T-helper 1 cell (primary cell): ENCODE data around the gene C1orf21.

Experiments used
- DNase-seq, 5 donors: peaks; one replicate each; pipeline ENCODE4 v3.0.0-alpha.2; 2012 to 2020

The C1orf21 gene

DNA sequence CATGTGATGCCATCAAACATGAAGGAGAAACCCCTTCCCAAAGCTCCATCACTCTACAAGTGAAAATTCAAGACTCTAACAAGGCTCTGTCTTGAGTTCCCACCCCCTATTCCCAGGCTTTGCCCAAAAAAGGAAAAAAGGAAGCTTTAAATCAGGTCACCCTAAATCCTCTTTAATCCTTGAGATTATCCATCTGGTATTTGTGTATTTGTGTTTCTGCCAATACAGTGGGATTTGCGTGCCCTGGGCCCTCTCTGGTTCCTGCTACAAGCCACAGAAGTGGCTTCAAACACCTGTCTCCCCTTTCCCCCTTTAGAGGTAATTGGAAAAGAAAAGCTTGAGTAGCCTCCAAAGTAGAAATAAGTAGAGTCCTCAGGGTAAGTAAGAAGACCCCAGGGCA is 247.5 kb downstream of the C1orf21 start:
- no peak for DNase-seq

- no peak for DNase-seq
Measured at GRCh38 chr1:184635347-184635979, 248.6 kb downstream of the C1orf21 start.

DNA sequence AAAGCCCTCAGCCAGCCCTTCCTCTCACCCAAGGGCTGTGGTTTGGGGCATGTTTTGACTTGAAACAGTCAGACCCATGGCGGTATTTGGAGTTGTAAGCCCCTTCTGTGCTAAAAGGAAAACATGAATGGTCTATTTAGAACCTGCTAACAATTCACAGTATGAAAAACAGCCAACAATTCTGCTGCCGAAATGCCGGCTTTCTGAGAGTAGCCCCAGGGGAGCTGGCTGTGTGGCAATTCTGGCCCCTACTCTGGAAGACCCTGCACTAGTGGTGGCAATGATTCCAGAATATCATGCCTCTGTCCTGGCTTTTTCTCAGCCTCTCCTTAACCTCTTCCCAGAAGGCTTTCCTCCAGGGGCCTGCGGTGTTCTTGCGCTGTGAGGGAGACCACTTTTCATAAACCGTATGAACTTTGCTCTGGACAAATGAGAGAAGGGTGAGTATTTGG is 249.2 kb downstream of the C1orf21 start:
- no peak for DNase-seq

DNA sequence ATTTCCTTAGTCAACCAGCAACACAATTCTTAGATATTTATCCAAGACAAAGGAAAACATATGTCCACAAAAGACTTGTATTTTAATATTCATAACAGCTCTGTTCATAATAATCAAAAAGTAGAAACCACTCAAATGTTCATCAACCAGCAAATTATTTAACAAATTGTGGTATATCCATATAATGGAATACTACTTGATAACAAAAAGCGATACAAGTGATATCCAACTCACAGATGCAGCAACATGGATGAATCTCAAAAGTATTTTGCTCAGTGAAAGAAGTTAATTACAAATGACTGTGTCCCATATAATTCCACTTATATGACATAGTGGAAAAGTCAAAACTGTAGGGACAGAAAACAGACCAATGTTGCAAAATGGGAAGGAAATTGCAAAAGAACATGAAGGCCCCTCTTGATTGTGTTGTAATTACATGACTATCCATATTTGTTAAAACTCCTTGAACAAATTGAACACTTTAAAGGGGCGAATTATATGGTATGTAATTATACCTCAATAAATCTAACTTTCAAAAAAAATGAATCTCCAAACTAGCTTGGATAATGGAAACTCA is 250.9 kb downstream of the C1orf21 start:
- DNase-seq, result no peak

GRCh38 chr1:184639205-184639604 is 252.4 kb downstream of the C1orf21 start:
- DNase-seq, result no peak

DNA sequence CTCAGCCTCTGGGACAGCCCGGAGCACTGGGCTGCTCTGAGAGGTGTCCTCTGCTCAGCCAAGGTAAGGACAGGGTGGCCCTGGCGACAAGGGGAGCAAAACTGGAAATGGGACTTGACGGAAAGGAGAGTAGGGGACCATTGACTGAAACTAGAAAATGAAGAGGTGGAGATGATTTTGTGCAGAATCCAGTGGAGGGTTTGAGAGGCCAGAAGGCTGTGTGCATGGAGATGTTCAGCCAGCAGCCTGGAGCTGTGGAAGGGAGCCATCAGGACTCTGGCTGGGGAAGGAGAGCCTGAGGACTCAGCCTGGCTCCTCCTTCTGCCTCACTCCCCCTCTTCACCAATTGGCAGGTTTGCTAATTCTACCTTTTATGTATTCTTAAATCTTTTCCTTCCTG is 253.7 kb downstream of the C1orf21 start:
- no peak for DNase-seq

- no peak for DNase-seq
Measured at GRCh38 chr1:184641894-184642293, 255.1 kb downstream of the C1orf21 start.

DNA sequence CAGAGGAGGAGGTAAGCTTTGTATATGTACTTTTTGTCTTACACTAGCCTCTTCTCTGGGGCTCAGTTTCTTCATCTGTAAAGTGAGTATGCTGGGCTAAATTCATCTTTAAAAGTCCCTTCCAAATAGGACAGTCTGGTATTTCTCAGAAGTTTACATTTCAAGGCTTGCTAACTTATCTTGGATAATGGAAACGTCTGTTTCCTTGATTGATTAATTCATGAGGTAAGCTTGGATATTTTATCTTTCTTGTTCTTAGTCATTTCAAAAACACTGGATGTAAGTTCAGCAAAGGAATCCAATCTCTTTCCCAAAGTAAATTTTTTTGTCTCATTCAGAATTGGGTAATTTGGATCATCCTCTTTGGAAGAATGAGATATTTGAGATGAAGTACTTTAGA is 256.8 kb downstream of the C1orf21 start:
- DNase-seq, result no peak

- DNase-seq, result no peak
Measured at GRCh38 chr1:184644771-184645170, 257.9 kb downstream of the C1orf21 start.

GRCh38 chr1:184646178-184646701 is 259.4 kb downstream of the C1orf21 start:
- DNase-seq, result no peak

DNA sequence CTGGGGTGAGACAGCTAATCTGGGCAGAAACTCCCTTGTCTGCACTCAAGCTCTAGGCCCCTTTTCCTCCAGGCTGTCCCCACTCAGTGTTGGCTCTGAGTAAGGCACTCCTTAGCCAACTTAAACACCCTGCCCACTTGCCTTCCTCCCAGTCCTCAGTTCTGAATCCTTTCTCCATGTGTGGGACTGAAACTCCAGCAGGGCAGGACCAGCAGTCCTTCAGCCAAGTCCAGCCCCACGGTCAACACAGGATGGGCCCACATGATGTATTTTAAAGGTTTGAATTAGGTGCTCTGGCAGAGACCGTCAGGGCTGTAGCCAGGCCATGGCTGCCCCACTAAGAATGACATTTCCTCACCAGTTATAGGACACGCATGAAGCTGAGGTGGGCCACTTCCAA is 260.0 kb downstream of the C1orf21 start:
- no peak for DNase-seq

DNA sequence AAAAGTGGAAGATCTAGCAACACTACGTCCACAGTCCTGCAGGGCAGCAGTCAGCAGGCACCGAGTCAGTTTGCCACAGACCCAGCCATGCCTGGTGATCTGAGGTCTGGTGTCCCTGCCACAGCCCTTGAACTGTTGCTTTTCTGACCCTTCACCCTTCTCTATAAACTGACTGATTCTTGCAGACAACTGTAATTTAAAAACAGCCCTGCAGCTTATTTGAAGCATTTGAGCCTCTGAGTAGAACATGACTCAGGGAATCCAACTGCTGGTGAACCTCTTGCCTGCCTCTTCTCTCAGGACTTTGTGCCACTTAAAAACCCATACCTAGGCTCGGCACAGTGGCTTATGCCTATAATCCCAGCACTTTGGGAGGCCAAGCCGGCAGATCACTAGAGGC is 260.6 kb downstream of the C1orf21 start:
- DNase-seq, result no peak

DNA sequence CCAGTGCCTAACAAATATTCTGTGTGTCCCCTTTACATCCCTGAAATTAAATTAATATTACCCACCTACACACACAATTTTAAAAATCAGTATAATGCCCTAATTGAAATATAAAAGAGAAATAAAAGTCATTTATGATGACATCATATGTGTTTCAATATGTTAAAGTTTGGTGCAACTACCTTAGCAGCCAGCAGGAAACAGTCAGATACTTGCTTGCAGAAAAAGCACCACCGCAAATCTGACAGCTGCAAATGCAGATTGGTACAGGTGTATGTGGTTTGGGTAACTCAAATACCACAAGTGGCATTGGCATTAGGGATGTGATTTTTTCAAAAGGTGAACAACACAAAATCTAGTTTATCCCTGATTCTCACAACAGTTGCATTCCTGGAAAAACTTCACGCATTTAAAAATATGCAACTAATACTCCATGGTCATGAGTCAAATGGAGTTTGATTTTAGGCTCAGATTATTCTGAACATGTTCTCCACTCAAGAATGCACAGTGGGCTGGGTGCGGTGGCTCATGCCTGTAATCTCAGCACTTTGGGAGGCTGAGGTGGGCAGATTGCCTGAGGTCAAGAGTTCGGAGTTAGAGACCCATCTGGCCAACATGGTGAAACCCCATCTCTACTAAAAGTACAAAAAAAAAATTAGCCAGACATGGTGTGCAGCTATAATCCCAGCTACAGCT is 261.5 kb downstream of the C1orf21 start:
- no peak for DNase-seq

DNA sequence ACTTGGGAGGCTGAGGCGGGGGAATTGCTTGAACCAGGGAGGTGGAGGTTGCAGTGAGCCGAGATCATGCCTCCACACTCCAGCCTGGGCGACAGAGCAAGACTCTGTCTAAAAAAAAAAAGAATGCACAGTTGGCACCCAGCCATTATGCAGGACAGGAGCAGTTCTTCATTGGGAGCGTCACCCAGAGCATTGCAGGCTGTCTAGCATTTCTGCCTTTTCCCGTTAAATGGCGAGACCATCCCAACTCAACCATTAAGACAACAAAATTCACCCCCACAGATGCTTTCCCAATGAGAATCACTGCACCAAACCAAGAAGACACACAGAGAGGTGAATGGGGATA is 262.0 kb downstream of the C1orf21 start:
- DNase-seq, result no peak

GRCh38 chr1:184649451-184649888 is 262.6 kb downstream of the C1orf21 start:
- DNase-seq, result no peak

DNA sequence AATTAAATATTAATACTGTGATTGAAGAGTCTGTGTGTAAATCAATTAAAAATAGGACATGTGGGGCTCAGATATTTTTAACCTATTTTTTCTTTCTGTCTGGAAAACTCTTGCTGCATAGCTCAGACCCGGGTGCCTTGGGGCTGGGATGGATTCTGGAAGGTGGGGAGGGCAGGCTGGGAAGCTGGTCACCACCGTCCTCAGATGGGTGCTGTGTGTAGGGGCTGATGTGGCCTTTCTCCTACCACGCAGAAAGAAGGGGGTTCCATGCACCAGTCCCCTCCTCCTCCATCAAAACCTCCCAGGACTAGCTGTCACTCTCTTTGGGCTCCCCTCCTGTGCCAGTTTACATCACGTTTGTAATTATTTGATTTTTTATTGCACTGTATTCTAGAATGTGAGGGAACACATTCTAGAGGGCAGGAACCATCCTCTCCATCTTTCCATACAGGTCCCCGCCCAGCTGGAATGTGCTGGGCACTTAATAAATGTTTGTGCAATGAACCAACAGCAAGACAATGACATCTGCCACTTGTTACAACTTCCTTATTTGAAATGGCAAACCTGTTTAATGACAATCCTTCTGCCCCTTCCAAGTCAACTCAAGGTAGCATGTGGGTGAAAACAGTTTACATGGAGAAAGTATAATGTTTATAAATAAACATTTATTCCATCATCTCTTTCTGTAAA is 263.5 kb downstream of the C1orf21 start:
- DNase-seq, result no peak

GRCh38 chr1:184655185-184655584 is 268.4 kb downstream of the C1orf21 start:
- no peak for DNase-seq

GRCh38 chr1:184656221-184656620 is 269.4 kb downstream of the C1orf21 start:
- no peak for DNase-seq

DNA sequence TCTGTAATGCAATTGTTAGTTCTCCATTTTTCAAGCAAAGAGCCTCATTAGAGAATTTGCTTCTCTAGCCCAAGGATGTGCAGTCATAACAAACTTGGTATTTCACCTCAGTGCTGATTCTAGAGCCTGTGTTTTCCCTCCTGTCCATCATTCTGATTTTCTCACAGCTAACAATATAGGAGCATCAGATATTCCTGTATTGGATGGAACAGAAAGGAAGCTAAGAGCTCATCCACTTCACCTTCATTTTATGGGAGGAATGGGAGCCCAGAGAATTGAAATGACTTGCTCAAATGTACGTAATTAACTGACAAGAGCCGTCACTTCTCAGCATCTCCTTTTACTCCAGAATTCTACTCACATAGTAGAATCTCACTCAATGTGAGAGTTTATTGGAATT is 271.2 kb downstream of the C1orf21 start:
- DNase-seq, result no peak

- no peak for DNase-seq
Measured at GRCh38 chr1:184660462-184661191, 273.8 kb downstream of the C1orf21 start.

GRCh38 chr1:184661801-184662200 is 275.0 kb downstream of the C1orf21 start:
- DNase-seq, result no peak

GRCh38 chr1:184664042-184664660 is 277.3 kb downstream of the C1orf21 start:
- DNase-seq, result peak in 3 of 5 donors; percentile 8 to 36 (median 9)
